Fibroblast of gingiva (primary cell): ENCODE data around the gene ST6GALNAC6.

Source experiments
- DNase-seq: peaks from one replicate; pipeline ENCODE4 v3.0.0-alpha.2; 2011; ENCODE audit warnings: low read depth

The ST6GALNAC6 gene, protein sequence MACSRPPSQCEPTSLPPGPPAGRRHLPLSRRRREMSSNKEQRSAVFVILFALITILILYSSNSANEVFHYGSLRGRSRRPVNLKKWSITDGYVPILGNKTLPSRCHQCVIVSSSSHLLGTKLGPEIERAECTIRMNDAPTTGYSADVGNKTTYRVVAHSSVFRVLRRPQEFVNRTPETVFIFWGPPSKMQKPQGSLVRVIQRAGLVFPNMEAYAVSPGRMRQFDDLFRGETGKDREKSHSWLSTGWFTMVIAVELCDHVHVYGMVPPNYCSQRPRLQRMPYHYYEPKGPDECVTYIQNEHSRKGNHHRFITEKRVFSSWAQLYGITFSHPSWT

DNA sequence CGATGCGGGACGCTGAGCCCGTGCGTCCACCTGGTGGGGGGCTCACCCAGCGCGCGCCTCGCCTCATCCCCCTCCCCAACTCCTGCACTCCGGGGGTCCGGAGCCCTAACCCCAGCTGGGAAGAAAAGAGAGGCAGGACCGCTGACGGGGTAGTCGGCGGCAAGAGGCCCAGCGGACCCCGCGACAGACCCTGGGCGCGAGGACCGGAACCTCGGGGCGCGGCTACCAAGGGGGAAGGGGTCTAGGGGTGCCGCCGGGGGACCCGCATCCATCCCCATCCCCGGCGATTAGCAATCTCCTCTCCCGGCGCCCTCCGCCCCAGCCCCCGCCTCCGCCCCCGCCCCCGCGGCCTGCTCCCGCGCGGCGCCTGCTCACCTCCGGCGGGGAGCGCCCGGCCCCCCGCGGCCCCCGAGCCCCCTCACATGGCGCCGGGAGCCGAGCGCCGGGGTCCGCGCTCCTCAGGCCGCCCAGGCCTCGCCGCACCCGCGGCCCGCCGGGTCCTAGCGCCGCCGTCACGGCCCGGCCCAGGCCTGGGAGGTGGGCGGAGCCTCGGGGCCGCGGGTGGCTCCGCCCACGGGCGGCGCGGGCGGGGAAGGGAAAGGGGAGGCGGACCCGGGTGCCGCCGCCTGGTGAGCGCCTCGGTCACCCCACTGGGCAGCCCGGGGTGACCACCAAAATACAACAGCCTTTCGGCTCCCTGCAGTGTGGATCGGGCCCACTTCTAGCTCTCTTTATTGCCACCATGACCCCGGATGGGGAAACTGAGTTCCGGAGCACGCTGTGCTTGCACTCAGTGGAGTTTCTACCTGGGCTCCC lies at the start of gene ST6GALNAC6:
TSS of gene ST6GALNAC6 (minus strand) at position 476 of the 816 bp plus-strand sequence. CDS start 1,622 bp downstream, outside the sequence.
- peak; percentile 82 for DNase-seq

DNA sequence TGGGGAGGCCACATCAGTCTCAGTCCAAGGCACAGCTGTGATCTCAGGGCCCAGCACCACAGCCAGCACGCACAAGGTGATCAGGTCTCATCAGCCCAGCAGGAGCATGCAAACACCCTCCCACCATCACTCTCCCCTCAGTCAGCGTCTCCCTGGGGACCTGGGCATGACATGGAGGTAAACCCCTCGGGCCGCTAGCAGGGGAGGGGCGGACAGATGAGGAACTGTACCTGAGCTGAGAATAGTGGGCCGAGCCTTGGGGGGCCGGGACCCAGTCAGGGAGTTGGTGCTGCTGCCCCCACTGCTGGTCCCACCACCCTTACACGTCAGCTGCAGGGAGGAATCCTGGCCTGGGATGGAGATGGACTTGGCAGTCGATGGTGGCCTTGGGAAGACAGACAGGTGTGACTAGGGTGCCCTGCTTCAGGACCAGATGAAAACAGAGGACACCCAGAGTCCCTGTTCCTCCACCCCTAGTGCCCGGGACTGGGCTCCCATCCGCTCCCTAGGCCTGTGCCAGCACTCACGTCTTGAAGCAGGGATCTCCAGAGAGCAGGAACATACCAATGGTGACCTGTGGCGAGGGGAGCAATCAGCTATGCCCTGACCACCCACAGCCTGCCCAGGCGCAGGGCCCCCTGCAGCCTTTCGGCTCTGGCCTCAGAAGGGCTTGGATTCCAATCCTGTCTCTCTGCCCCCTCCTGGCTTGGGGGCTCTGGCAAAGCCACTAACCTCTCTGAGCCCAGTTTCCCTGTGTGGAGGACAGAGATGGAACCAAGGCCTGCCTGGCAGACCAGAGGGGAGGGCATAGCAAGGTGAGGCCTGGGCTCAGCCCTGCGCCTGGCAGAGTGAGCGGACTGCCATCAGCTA lies 48.7 kb upstream of the ST6GALNAC6 start:
- DNase-seq: no peak

DNA sequence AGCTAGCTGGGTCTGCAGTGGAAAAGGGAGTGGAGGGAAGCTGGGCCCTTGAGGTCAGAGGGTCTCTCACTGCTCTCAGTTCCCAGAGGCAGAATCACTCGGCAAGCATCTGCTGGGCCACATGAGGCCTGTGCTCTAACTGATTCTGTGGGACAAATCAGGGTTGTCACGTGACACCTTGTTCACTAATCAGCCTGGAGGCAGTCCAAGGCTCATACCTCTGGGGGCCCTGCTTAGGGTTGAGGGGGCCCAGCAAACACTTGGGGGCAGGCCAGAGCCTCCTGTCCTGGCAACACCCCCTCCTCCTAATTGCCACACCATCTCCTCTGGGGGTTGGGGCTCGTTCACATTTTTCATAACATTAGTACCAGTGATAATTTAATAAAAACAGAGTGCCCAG lies 47.3 kb upstream of the ST6GALNAC6 start:
- no peak for DNase-seq

DNA sequence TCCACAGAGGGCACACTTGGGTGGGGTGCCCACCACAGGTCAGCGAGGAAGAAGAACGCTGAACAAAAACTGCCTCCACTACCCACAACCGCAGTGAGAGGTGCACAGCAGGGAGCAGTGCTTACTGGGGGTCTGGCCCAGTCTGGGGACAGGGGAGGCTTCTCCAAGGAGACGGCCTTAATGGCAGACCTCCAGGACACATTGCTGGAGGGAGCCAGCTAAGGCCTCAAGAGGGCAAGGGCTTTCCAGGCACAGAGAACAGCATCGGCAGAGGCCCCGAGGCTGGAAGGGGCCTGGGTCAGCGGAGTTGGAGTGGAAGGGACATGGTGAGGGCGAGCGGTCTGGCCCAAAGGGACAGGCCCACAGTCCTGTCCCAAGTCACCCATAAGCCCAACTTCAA lies 46.5 kb upstream of the ST6GALNAC6 start:
- DNase-seq: no peak

DNA sequence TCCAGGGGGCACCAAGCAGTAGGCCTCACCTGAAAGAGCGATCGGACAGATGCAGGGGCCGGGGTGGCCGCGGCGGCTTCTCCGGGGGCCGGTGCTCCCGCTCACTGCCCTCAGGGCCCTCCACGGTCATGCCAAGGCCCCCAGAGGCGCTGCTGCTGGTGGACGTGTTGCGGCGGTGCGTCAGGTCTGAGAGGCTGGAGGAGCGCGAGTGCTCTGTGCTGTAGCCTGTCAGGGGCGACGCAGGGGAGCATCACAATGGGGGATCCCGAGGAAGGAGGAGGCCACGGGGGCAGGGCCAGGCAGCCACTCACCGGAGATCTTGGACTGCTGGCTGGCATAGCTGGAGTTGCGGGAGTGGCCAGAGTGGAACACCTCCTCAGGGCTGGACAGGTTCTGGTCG lies 45.9 kb upstream of the ST6GALNAC6 start:
- no peak for DNase-seq

DNA sequence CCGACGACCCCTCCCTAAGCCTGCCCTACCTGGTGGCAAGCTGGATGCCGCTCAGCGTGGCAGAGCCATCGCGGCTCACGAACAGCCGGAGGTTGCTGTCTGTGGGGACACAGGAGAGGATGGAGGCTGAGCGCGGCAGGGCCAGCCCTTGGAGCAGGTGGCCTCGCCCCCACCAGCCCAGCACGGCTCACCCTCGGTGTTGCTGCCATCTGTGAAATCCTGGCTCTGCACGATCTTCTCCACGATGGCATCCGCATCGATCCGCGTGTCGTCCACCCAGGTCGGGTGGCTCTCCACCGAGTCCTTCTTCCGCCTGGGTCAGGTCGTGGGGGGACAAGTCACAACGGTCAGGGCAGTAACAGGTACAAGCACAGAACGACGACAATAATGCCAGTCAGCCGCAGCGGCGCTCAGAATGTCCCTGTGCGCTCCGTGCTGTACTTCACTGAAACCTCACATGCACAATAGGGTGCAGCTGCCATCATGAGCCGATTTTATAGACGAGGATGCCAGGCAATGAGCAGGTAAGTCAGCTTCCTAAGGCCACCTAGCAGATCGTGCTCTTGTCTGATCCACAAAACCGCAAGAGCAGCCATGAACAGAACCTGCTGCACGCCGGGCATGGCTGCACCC lies 45.3 kb upstream of the ST6GALNAC6 start:
- no peak for DNase-seq

DNA sequence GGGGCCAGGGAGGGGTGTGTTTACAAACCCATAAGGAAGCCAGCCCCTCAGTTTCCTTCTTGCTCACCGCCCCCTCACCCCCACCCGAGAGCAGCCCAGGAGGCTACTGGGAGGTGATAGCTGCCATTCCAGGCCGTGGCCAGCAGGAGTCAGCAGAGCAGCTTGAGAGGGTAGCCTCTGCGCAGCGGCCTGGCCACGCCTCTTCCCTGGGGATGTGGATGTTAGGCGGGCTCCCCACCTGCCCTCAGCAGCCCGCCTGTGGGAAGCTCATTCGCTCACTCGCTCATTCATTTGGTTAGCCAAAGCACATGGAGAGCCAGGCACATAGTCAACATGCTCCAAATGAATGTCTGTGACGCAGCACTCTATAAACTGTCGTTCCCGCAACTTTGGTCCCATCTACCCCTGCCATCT lies 44.3 kb upstream of the ST6GALNAC6 start:
- DNase-seq: peak; percentile 65

DNA sequence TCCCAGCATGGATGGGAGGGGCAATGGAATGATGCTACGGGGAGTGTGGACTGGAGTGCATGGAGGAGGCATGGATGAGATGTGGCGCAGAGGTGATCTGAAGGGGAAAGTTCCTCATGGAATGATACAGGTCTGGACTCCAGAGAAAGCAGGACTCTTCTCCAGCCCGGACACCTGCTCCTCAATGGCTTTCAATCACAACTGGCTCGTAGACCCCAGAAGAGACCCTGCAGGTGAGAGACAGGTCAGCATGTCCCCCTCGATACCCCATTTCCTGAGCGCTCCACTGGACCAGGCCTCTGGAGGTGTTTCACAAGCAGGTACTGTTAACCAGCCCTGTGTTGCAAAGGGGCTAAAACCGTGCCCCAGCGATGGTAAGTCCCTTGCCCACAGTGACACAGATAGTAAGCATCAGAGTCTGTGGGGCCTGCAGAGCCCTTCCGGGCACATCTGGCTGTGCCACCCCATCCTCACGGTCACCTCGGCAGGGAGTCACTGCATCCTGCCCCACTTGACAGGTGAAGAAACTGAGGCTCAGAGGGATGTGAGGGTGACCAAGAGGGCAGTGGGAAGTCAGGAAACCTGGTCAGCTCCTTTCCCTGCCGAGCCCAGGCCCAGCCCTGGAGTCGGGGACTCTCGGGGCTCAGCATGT lies 43.7 kb upstream of the ST6GALNAC6 start:
- DNase-seq: no peak

DNA sequence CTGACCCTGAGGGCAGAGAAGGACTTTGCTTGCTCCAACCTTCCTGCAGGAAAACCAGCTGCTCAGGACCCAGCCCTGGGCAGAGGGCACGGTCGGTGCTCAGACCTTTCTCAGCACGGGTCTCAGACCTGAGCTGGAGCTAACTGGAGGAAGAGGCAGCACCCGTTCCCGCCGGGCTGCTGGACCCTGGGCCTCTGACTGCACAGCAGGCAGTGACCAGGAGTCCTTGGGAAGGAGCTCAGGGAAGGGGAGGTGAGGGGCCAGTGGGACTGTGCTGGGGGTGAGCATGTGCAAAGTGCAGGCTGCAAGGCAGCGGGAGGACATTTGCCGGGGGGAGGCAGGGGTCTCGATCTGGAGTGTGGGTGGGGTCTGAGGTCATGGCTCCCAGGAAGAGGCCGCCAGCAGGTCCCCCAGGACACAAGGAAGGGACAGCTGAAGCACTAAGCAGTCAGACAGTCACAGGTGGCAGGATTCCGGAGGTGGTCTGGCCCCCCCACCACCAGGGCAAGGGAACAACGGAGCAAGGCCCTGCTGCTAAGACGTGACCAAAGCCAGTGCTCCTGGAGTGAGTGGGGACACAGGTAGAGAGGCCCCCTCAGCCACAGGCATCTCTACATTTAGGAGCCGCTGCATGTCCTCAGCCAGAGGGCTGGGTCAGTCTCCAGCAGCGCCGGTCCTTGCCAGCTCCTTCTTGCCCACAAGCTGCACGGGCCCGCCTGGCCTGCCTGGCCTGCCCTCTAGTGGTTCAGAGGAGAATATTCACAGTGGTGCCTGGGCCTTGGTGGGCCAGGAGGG lies 43.0 kb upstream of the ST6GALNAC6 start:
- peak; percentile 75 for DNase-seq

DNA sequence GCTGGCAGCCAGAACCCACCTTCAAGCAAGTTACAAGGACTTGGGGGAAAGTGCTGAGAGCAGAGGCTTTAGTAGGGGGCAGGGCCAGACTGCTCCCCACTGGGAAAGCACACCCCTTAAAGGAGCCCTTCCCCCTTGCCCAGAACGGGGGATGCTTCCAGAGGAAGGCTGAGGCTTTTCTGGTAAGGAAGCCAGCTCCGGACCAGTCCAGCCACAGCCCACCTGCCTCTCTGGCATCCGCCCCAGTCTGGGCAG lies 42.5 kb upstream of the ST6GALNAC6 start:
- no peak for DNase-seq

DNA sequence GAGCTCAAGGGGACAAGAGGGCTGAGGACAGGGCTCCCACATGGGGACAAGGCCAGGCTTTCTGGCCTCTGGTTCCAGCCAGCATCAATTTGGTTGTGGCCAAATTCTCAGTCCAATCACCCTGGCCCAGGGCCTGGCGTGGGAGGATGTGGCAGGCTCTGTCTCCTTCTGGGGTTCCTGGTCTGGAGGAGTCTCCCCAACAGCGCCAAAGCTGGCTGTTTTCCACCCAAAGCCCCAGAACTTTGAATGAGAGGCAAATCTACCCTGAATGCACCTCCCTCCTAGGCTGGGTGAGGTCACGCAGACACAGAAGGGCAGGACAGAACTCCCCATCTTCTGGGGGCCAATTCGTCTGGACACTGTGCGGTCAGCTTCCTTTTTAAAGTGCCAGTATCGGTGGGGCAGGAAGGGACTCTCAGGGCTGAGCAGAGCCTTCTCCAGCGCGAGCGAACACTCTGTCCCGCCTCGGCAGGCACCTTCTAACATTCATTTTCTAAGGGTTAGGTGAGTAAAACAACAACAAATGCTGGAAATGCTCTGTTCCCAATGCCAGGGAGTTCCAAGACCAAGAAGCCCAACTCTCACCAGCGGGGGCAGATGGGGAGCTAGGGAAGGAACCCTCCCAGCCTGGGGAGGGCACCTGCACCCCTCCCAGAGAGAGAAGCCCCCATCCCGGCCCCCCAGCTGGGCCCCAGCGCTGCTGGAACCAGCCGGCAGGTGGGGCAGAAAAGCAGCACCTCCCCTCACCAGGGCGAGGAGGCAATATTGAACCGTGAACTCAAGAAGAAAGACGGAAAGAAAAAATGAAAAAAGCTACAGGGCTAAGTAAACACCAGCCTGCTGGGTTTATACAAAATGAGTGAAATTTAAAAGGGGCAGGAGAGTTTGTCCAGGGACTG lies 41.9 kb upstream of the ST6GALNAC6 start:
- DNase-seq: no peak

DNA sequence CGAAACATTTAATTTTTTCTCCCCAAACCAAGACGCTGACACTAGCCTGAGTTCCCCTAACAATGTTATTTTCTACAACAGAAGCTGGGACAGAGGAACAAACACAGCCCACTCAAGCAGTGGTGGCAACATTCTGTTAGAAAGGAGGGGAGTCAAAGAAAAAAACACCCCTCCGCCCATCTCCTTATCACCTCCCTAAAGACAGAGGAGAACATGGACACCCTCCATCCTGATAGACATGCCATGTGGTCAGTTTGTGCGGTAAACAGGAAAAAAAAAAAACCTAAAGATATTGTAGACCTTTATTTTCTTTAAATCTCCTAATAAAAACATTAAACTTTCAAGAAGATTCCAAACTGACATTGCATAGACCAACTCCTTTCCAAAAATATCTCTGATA lies 41.2 kb upstream of the ST6GALNAC6 start:
- no peak for DNase-seq

DNA sequence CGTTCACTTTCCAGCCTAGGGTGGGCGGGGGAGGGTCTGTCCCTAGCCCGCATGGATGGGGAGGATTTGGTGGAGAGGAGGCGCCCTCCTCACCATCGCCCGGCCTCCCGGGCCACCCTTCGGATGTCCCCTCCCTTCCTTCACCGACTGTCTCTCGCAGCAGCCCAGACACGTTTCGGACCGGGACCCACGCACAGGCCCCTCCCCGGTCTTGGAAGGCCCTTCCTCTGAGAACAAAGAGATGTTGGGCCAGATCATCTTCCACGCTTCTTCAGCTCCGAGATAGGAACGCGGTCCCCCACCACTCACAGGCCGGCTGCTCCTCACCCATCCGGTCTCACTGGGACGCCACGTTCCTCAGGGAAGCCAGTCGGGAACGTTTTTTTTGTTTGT lies 38.9 kb upstream of the ST6GALNAC6 start:
- DNase-seq: no peak

DNA sequence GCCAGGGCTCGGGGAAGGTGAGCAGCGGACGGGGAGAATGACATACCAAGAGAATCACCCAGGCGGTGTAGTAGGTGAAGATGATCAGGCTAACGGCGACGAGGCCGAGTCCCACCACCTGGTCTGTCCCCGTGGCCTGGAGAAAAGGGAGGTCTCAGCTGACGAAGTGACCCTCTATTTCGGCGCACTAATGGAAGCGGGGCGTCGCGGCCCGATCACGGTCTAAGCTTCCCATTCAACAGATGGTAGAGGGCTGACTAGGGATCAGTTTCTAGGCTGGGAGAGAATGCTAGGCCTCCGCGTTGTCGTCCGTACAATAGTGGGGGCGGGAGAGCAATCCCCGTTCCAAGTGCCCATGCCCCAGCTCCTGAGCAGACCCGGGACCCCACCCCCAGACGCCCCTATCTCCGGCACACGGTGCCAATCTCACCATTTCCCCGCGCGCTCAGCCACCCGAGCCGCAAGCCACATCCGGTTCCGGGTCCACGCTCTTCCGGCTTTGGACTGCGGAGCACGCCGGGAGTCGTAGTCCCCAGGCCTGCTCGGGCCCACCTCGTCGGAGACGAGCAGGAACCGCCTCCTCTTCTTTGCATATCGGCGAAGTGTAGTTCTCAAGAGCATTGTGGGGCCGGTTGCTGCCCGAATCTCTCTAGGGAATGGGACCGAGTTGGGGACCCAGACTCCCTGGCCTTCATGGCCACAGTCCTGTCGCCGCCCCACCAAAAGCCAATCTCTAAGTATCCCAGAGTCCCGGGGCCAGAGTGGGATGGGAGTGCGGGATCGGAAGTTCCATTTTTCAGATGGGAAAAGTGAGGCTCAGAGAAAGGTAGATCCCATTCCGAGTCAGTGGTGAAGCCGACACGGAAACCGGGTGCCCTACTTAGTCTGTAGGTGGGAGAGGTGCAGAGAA lies 38.2 kb upstream of the ST6GALNAC6 start, which contains the start of gene DPM2:
TSS of gene DPM2 (minus strand) at position 467 of the 910 bp plus-strand sequence. CDS start at position 433, 34 bp downstream.
- peak; percentile 78 for DNase-seq

DNA sequence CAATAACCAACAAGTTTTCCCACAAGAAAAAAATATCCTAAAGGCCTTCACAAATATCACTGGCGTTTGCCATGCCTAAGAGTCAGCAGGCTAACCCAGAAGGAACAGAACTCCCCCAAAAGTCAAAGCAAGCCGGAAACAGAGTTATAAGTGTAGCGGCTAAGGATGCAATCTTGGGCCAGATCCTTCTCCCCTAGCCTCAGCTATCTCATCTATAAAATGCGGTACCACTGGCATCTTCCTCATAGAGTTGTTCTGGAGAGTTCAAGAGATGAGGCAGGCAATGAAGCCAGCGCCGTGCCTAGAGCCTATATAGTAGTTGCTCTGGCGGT lies 37.6 kb upstream of the ST6GALNAC6 start:
- no peak for DNase-seq

DNA sequence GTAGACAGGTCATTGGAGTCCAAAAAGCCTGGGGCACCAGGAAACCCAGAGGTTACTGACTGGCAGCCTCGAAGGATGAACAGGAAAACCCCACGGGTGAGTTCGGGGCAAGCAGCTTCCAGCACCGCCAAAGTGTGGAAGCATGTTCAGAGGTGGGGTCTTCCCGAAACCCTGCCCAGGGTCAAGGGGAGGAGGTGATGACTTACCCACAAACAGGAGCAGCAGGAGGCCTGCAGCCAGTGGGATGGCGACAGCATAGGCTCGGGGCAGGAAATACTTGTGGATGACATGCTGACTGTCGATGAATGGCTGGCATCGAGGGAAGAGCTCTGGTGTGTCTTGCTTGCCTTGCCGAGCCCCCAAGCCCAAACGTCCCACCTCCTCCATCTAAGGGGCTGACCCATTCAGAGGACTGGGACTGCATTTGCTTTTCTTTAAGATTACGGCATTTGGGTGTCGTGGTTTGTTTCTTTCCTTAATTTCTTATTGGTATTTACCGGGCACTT lies 37.0 kb upstream of the ST6GALNAC6 start:
- no peak for DNase-seq

DNA sequence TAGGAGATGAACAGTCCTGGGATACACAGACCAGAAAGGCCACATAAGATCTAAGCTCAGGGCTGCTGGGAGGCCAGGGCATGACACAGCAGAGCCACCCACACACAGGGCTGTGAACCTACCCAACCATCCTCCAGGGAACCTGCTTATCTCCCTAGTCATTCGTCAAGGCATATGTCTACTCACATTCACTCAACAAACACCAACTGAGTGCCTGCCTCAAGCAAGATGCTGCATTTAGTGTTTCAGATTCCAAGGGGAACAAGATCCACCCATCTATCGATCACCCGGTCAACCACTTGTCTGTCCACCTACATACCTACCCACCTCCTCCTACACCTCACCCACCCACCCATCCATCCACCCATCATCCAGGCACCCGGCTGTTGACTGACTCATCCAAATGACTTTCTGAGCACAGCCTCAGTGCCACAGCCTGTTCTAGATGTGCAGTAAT lies 36.4 kb upstream of the ST6GALNAC6 start:
- no peak for DNase-seq

DNA sequence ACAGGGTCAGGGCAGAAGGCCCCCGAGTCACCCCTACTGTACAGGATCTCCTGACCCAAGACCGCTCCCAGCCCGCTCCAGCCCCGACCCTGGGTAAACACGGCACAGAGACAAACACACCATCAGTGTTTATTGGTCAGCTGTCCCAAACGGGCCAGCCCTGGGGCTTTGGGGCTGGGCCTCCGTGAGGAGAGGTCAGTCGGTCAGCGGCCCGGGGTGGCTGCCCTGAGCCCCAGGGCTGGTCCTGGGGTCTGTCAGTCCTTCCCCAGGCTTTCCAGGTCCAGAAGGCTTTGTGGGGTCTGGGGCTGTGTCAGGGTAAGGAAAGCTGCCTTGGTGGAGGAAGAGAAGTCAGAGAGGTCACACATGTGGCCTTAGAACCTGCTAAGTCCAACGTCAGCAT lies 35.6 kb upstream of the ST6GALNAC6 start:
- DNase-seq: no peak
